ENCODE results near the gene GDA.

DNA sequence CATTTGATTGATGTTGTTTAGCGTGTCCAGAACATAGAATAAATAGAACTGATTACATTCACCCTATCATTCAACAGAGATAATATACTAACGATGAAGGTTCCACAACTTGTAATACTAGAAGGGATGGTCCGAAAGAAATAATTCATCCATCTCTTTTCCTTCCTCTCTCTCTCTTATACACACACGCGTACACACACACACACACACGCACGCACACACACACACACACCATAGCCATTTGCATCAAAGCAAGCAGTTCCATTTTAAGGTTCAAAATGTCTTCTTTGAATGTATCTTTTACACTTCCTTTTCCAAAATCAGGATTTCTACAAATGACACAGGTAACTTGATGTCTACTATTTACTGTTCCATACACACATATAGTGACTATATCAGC lies 887 bp downstream of the GDA start:
- TF ChIP-seq EZH2 (IDR thresholded peaks at IDR 0.05; ENCODE audit: insufficient read depth, poor library complexity, severe bottlenecking) (peak; percentile 45), EZH2phosphoT487 (IDR thresholded peaks at IDR 0.05; ENCODE audit: insufficient read depth, low read depth) (no peak)

Data from GM23248 (cell line).